Lung microvascular endothelial cell (primary cell): Measurements from ENCODE around the gene ST8SIA1. TPM values are rescaled to one million over a fixed set of nuclear protein-coding genes. Genes with fewer than 3 reads are reported as not detected.
A peak's percentile ranks its signal among the peaks of the same experiment; 100 is the strongest.
"Not testable (repeated sequence)": the region's sequence is repeated elsewhere in the genome, so short reads cannot be mapped to it uniquely, and the experiment has no call there.

Source experiments
- DNase-seq, 2 donors: peaks; one replicate each; pipeline versions ENCODE4 v3.0.0 to v3.0.0-alpha.2; 2010; ENCODE audit warnings: low read depth in 2 of 2
- total RNA-seq: library from RNA; depleted of rRNA; stranded (reverse); fragments of >200 nt; gene quantifications from 2 replicates; pipeline ENCODE4 v1.2.1, GENCODE V29; 2014

The ST8SIA1 gene, protein sequence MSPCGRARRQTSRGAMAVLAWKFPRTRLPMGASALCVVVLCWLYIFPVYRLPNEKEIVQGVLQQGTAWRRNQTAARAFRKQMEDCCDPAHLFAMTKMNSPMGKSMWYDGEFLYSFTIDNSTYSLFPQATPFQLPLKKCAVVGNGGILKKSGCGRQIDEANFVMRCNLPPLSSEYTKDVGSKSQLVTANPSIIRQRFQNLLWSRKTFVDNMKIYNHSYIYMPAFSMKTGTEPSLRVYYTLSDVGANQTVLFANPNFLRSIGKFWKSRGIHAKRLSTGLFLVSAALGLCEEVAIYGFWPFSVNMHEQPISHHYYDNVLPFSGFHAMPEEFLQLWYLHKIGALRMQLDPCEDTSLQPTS
- under 0.01 and 0.60 TPM in 2 replicates for total RNA-seq

DNA sequence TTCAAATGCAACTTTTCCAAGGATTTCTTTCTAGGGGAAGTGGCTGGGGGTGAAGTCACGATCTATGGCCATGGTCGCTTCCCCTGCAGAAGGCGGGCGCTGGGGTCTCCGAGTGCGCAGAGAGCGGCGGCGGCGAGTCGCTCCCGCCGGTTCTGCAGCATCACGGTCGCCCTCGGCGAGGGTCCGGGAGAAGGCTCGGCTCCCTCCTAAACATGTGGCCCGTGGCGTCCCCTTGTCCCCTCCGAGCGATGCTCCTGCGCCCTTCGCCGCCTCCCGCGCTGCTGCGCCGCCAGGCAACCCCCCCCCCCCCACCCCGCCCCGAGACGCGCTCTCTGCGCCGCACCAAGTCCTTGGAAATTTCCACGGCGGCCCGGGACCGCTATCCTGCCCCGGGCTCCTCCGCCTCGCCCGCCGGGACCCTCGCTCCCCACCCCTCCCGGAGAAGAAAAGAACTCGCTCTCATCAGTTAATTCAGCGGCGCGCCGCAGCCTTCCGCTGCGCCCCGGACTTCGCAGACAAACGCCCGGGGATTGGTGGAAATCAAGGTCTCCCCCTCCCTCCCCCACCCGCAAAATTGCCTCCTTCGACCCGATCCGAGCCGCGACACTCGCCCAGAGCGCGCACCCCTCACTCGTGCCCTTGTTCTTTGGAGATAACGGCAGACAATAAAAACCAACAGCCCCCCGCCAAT is at the start of gene ST8SIA1:
TSS of gene ST8SIA1 (minus strand) at position 298 of the 691 bp plus-strand sequence. CDS start 475 bp downstream, outside the sequence.
- peak in 1 of 2 donors; percentile 3 for DNase-seq

GRCh38 chr12:22380031-22380430 is 45.5 kb upstream of the ST8SIA1 start:
- no peak for DNase-seq

DNA sequence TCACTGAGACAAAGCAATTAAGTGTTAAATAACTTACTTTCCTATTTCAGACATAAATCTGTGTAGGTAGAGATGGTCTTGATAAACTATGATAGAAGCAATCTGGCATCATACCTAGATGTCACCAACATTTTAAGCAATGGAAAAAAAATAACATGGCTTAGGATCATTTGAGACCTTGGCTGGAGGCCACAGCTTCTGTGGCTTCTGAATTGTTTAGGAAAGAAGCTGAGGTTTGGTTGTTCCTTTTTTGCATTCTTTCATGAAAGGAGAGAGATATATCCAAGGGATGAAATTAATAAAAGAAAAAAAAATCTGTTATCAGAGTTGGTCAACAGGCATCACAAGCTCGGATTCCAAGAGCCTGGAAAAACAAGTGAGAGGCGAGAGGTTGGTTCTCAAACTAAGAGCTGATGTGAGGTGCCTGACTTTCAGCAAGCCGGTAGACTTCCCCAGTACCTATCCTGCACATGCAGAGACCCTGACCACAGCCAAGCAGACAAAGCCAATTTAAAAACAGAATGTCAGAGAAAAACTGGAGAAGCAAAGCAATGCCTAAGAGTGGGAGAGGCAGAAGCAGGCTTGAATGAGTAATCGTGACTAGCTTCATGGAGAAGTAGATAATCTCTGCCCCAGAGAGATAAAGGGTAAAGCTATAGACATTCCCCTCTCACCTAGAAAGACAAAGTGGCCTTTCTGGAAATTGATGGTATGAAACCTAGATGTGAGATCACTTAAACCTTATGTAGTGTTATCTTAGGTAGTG is 43.4 kb upstream of the ST8SIA1 start:
- DNase-seq, result no peak

DNA sequence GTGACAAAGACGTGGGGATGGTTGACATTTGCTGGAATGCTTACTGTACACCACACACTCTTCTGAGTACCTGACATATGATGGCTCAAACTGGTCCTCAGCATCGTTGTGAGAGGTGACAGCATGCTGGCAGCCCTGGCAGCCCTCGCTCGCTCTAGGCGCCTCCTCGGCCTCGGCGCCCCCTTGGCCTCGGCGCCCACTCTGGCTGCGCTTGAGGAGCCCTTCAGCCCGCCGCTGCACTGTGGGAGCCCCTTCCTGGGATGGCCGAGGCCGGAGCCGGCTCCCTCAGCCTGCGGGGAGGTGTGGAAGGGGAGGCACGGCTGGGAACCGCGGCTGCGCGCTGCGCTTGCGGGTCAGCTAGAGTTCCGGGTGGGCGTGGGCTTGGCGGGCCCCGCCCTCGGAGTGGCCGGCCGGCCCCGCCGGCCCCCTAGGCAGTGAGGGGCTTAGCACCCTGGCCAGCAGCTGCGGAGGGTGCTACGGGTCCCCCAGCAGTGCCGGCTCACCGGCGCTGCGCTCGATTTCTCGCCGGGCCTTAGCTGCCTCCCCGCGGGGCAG is 42.2 kb upstream of the ST8SIA1 start:
- not testable (repeated sequence) for DNase-seq

DNA sequence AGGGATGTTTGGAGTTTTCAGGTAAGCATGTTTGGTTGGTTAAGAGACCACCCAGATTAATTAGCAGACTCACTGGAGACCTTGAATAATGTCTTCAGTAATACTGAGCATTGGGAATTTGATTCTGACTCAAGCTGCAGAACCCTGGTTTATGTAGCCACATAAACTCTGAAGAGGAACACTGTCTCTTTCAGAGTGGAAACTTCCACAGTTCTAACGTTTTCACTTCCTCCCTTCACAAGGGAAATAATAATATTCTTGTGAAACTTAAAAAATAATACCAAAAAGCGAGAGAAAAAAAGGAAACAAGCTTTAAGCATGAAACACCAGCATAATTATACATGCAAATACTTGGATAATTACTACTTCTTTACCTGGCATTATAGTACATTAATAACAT is 40.0 kb upstream of the ST8SIA1 start:
- DNase-seq, result no peak

- no peak for DNase-seq
Measured at GRCh38 chr12:22372277-22372837, 37.9 kb upstream of the ST8SIA1 start.

DNA sequence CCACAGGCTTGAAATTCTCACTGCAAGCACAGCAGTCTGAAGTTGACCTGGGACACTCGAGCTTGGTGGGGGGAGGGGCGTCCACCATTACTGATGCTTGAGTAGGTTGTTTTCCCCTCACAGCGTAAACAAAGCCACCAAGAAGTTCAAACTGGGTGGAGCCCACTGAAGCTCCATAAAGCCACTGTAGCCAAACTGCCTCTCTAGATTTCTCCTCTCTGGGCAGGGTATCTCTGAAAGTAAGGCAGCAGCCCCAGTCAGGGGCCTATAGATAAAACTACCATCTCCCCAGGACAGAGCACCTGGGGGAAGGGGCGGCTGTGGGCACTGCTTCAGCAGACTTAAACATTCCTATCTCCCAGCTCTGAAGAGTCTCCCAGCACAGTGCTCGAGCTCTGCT is 31.7 kb upstream of the ST8SIA1 start:
- no peak for DNase-seq

- DNase-seq, result no peak
Measured at GRCh38 chr12:22361785-22362184, 27.3 kb upstream of the ST8SIA1 start.

GRCh38 chr12:22360774-22361173 is 26.3 kb upstream of the ST8SIA1 start:
- DNase-seq, result no peak

DNA sequence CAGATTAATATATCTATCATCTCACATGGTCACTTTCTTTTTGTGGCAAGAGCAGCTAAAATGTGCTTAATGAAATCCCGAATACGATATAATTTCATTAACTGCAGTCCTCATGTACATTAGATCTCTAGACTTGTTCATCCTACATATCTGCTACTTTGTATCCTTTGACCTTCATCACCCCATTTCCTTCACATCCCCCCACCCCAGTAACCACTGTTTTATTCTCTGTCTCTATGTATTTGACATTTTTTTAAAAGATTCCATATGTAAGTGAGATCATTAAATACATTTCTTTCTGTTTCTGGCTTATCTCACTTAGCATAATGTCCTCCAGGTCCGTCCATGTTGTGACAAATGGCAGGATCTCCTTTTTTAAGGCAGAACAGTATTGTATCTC is 23.0 kb upstream of the ST8SIA1 start:
- no peak for DNase-seq

DNA sequence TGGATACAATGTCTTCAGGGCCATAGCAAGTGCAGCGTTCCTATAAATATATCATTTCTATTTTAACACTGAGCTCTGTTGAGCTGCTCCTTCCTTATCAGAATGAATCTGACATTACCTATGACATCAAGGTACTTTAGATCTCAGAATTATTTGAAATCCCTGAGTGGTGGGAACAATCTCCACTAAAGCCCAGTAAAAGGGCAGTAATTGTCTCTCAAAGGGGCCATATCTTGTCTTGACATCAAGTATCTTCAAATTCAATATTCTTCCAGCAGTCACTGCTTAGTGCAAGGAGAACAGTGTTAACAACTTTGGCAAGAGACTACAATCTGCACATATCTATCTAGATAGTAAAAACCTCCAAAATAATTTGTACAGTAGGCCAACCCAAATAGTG is 21.7 kb upstream of the ST8SIA1 start:
- DNase-seq, result no peak

- DNase-seq, result no peak
Measured at GRCh38 chr12:22355011-22355580, 20.6 kb upstream of the ST8SIA1 start.

DNA sequence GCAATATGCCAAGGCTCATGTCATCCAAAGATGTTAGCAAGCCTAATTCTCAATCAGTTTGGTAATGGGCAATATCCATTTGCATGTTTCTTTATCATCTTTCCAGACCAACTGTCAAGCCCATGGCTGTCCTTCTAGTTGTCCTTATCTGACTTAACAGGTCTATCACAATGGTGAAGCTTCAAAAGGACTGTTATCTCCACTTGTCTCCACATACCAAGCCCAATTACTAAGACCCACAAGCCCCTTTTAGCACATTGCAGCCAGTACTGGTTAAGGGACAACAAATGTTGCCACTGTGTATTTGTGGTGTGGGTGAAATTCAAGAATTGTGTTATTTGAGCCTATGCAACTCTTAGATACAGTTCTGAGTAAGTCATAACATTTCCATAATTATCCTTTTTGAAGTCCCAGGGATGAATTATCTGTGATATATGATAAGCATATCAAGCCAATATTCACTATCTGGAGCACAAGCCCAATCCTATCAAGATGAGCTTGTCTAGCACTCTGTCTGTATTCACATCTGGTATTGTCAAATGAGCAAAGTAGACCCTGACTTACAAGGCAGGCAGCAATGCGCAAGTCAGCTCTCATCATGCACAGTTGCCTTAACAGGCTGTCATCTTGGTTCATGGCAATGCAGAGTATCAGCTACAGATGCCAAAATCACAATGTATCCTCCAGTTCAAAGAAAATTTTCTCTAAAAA is 19.3 kb upstream of the ST8SIA1 start:
- no peak for DNase-seq

DNA sequence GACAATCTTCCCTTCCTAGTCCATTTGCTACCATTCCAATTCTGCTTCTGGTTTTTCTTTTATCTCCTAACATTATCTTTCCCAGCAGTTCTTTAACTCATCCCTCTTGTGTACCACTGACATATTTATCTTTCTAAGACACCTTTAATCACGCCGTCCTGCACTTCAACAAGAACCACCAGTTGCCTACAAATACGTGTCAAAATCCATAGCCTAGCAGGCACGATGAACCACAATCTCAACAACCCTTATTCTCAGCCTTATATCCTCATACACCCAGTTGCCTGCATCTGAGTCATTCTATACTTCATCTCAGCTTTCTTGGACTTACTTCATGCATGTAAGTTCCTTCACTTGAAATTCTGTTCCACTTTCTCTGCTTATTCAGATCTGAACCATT is 16.4 kb upstream of the ST8SIA1 start:
- no peak for DNase-seq

DNA sequence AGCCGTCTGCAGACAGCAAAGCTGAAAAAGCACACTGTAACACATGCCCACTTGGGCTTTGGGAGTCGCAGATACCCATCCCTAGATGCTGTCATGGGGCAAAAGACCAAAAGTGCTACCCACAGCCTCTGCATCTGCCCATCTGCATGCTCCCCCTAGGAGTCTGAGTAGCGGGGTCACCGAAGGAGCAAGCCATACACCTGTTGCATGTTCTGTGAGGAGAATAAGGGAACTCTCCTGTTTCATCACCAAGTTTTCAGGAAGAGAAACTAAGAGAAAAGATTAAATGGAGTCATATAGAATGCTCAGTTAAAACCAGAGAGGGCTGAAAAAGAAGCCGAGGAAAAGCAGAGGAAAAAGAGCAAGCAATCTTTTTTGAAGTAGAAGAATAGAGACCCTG is 13.7 kb upstream of the ST8SIA1 start:
- no peak for DNase-seq

DNA sequence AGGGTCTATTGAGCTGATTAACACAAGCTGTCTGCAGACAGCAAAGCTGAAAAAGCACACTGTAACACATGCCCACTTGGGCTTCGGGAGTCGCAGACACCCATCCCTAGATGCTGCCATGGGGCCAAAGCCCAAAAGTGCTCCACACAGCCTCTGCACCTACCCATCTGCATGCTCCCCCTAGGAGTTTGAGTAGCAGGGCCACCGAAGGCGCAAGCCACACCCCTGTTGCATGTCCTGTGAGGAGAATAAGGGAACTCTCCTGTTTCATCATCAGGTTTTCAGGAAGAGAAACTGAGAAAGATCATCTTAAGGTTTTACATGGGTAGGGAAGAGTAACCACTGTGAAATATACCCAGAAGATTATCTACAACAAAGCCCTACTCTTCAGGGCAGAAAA is 5.6 kb upstream of the ST8SIA1 start:
- DNase-seq, result no peak

- DNase-seq, result no peak
Measured at GRCh38 chr12:22339691-22340090, 5.2 kb upstream of the ST8SIA1 start.

DNA sequence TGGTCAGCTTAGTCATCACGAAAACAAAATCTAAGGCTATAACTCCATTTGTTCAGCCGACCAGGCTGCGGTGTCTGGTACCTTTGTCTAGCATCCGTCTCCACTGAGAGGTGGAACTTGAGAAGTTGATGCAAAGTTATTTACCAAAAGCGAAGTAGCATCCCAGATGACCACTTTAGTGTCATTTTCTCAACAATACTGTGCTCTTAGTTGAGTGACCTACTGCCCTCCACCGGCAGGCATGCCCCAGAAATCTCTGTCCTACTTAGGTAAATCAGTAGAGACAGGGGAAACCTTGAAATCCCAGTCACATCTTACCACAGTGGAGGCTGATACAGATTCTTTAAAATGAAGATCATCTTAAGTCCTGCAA is 1.3 kb upstream of the ST8SIA1 start:
- no peak for DNase-seq

DNA sequence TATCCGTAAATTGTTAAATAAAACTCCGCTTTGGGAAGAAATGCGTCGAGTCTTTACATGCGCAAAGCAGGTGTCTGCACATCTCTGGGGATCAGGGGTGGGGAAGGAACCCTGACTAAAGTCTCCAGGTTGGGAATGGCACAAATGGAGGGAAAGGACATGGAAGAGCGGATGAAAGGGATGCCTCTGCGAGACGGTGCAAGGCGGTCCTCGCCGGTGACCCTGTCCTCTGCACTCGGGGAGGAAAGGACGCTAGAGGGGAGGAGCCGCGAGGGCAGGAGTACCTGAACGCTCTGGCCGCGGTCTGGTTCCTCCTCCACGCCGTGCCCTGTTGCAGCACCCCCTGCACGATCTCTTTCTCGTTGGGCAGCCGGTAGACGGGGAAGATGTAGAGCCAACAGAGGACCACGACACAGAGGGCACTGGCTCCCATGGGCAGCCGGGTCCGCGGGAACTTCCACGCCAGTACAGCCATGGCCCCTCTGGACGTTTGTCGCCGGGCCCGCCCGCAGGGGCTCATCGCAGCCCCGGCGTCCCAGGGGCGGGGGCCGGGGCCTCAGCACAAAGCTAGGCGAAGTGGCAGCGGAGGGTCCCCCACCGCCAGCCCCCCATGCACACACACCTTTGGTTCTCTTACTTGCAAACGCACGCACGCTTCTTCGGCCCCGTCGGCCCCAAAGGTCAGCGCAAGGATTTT is 646 bp downstream of the ST8SIA1 start:
- DNase-seq, result no peak

GRCh38 chr12:22333186-22333712 is 1.3 kb downstream of the ST8SIA1 start:
- no peak for DNase-seq
